AG04449 (cell line): ENCODE results near the gene NPAS1.

Experiments used
- CTCF ChIA-PET: fragments of 350-600 bp; formaldehyde crosslinking; extraction: SDS; loops from one replicate; lab custom pipeline; 2021; ENCODE audit warnings: antibody characterized with exemption; lab: Yijun Ruan, JAX
- POLR2A ChIA-PET: fragments of 400-600, 350-600 bp; formaldehyde crosslinking; extraction: SDS; loops from one replicate; lab custom pipeline; 2020; ENCODE audit warnings: antibody characterized with exemption, inconsistent platforms; lab: Yijun Ruan, JAX
- DNase-seq: peaks from one replicate; pipeline ENCODE4 v3.0.0-alpha.2; 2010; ENCODE audit warnings: low read depth, low spot score
- H3K4me3 ChIP-seq: 2 replicates; pipeline ENCODE4 v1.5.1; 2011; ENCODE audit warnings: low read depth, mild to moderate bottlenecking, control low read depth, low read length
- CTCF ChIP-seq: IDR thresholded peaks from one replicate; pipeline ENCODE4 v1.5.1; 2011; ENCODE audit warnings: mild to moderate bottlenecking, moderate library complexity, low read length, control low read depth, inconsistent platforms; ENCODE audit not compliant: insufficient read depth; ENCODE audit errors: missing control alignments

NPAS1 gene

GRCh38 chr19:47093841-47094240, 74.2 kb downstream of the NPAS1 start:
- no peak overlapping the region for H3K4me3 ChIP-seq
- CTCF ChIA-PET = interaction anchor here (2.4 to 4.7 kb wide), 2 partner anchors 13 to 32 kb away, joined by 7 to 21 read pairs; no protein-coding TSS in a partner anchor
- TF ChIP-seq CTCF = no peak
- POLR2A ChIA-PET = no interaction called here
- DNase-seq = no peak

DNA sequence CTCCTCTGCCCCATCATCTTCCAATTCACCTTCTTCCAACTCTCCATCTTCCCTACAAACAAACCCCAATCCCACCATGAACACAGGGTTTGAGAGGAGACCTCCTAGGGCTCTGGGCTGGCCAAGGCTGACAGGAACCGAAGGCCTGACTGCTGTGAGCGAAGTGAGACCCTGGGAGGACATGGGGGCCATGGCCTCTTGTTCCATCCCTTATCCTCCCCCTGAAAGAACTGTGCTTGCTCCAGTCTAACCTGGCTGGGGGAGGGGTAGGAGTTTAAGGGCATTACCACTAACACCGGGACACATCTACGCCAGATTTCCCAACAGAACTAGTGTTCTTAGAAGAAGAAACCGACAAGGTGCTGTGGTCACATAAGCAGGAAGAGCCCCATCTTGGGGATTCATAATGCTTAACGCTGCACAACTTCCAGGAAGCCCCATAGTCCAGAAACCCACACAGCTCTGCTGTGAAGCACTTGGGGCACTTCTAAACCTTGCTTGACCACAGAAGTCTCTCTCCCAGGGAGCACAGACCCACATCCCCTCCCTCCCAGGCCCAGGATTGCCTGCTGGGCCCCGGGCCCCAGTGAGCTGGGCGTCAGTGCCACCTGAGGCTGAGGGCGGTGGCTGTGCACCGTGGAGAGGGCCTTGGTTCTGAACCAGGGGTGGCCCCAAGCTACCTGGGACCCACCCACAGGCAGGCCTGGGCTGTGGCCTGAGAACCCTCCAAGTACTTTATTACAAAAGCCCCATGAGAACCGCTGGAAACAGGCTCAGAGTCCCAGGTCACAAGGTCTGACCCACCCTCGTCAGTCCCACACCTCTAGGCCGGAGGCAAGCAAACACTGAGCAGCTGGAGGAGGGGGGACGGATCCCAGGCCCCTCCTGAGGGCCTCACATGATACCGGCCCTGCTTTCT, 75.2 kb downstream of the NPAS1 start:
- CTCF ChIA-PET = interaction anchor here (2.4 to 4.7 kb wide), 2 partner anchors 14 to 31 kb away, joined by 7 to 21 read pairs; no protein-coding TSS in a partner anchor
- no peak for TF ChIP-seq CTCF
- POLR2A ChIA-PET = no interaction called here
- no peak for DNase-seq
- H3K4me3 ChIP-seq = no peak overlapping the region
